SK-N-SH (cell line): ENCODE results near the gene GPR146. TPM values are rescaled to one million over a fixed set of nuclear protein-coding genes. Genes with fewer than 3 reads are reported as not detected.

Experiments used
- CTCF ChIA-PET: fragments of 300-600, 350-600 bp; formaldehyde crosslinking; extraction: SDS; loops from one replicate; lab custom pipeline; 2021; lab: Yijun Ruan, JAX
- POLR2A ChIA-PET: fragments of 350-600 bp; sonication (Branson Sonifier 250); formaldehyde crosslinking; extraction: SDS; loops from one replicate; lab custom pipeline; 2020; ENCODE audit warnings: antibody characterized with exemption, inconsistent platforms; lab: Yijun Ruan, JAX
- DNase-seq: peaks from one replicate; pipeline ENCODE4 v3.0.0; 2012
- H2AFZ ChIP-seq: fragments of 200-600 bp; sonication (generic); 2 replicates; pipeline ENCODE4 v1.8.1; 2016; ENCODE audit warnings: antibody characterized with exemption, mild to moderate bottlenecking, low read depth
- H3F3A ChIP-seq: fragments of 200-600 bp; sonication (generic); replicated peaks from 2 replicates; pipeline ENCODE3; 2016; ENCODE audit warnings: antibody characterized with exemption, mild to moderate bottlenecking; ENCODE audit not compliant: insufficient read depth
- H3K27ac ChIP-seq, 2 experiments: fragments of 200-500 bp in 1 of 2; fragments of 200-600 bp in 1 of 2; sonication (Bioruptor generic) in 1 of 2; sonication (generic), shearing (Covaris generic) in 1 of 2; 2 replicates each; pipeline versions ENCODE4 v1.5.1 to v1.6.1; 2014 to 2016; ENCODE audit warnings: low read depth in 2 of 2, inconsistent platforms in 1 of 2, low read length in 1 of 2, mild to moderate bottlenecking in 1 of 2, mixed read lengths in 1 of 2
- H3K27me3 ChIP-seq: fragments of 200-600 bp; sonication (generic), shearing (Covaris generic); 2 replicates; pipeline ENCODE4 v1.6.1; 2016; ENCODE audit warnings: mixed run types; ENCODE audit not compliant: insufficient read depth
- H3K36me3 ChIP-seq, 2 experiments: fragments of 200-500 bp in 1 of 2; fragments of 200-600 bp in 1 of 2; sonication (Bioruptor generic) in 1 of 2; sonication (generic) in 1 of 2; replicated peaks in 1 of 2; 2 replicates each; pipeline versions ENCODE3 to v1.5.1; 2014 to 2016; ENCODE audit warnings: low read length in 1 of 2, mild to moderate bottlenecking in 1 of 2; ENCODE audit not compliant: insufficient read depth in 2 of 2, control insufficient read depth in 1 of 2
- H3K4me1 ChIP-seq, 2 experiments: fragments of 200-500 bp in 1 of 2; fragments of 200-600 bp in 1 of 2; sonication (Bioruptor generic) in 1 of 2; sonication (generic), shearing (Covaris generic) in 1 of 2; 2 replicates each; pipeline versions ENCODE4 v1.5.1 to v1.6.1; 2014 to 2016; ENCODE audit warnings: low read depth in 1 of 2, low read length in 1 of 2, mixed run types in 1 of 2; ENCODE audit not compliant: insufficient read depth in 2 of 2, control insufficient read depth in 1 of 2
- H3K4me2 ChIP-seq: fragments of 200-600 bp; sonication (generic), shearing (Covaris generic); 2 replicates; pipeline ENCODE4 v1.6.1; 2017; ENCODE audit warnings: mixed run types
- H3K4me3 ChIP-seq, 2 experiments: fragments of 200-500 bp in 1 of 2; fragments of 200-600 bp in 1 of 2; sonication (Bioruptor generic) in 1 of 2; sonication (generic), shearing (Covaris generic) in 1 of 2; 2 replicates each; pipeline versions ENCODE4 v1.5.1 to v1.8.1; 2014 to 2016; ENCODE audit warnings: low read depth in 2 of 2, inconsistent platforms in 1 of 2, low read length in 1 of 2, mild to moderate bottlenecking in 1 of 2, mixed read lengths in 1 of 2, moderate library complexity in 1 of 2
- H3K79me2 ChIP-seq: fragments of 200-600 bp; sonication (generic); 2 replicates; pipeline ENCODE4 v1.8.1; 2017; ENCODE audit warnings: mild to moderate bottlenecking; ENCODE audit not compliant: insufficient read depth
- H3K9ac ChIP-seq: fragments of 200-600 bp; sonication (generic); 2 replicates; pipeline ENCODE4 v1.6.1; 2017; ENCODE audit warnings: mixed run types
- H3K9me2 ChIP-seq: fragments of 200-600 bp; sonication (generic); 2 replicates; pipeline ENCODE4 v1.6.1; 2017; ENCODE audit warnings: mixed run types
- H3K9me3 ChIP-seq: fragments of 200-600 bp; sonication (generic); 2 replicates; pipeline ENCODE4 v1.6.1; 2017; ENCODE audit warnings: mixed run types, mild to moderate bottlenecking, moderate library complexity
- H4K20me1 ChIP-seq: fragments of 200-600 bp; sonication (generic); 2 replicates; pipeline ENCODE4 v1.6.1; 2017; ENCODE audit warnings: mild to moderate bottlenecking, mixed run types; ENCODE audit not compliant: insufficient read depth
- CHD2 ChIP-seq: fragments of 150-350 bp; IDR thresholded peaks from 2 replicates; pipeline ENCODE4 v1.6.1; 2018; ENCODE audit warnings: low read length; ENCODE audit not compliant: partially characterized antibody
- EP300 ChIP-seq, 2 experiments: IDR thresholded peaks; 2 replicates each; pipeline versions ENCODE4 v1.4.0 to v1.6.1; 2012; ENCODE audit warnings: borderline replicate concordance in 1 of 2, low read depth in 1 of 2, low read length in 1 of 2
- EZH2phosphoT487 ChIP-seq: fragments of 200-600 bp; sonication (generic); IDR thresholded peaks from 2 replicates; pipeline ENCODE4 v1.6.1; 2017; ENCODE audit warnings: low read depth, mixed run types, mild to moderate bottlenecking, antibody characterized with exemption, moderate library complexity, borderline replicate concordance
- FOSL2 ChIP-seq: IDR thresholded peaks from 2 replicates; pipeline ENCODE4 v1.4.0; 2012; ENCODE audit warnings: low read depth, mild to moderate bottlenecking, moderate library complexity, borderline replicate concordance
- FOXJ3 ChIP-seq: sonication (generic); formaldehyde crosslinking; IDR thresholded peaks from 2 replicates; pipeline ENCODE4 v1.5.1; 2020; ENCODE audit warnings: mild to moderate bottlenecking, missing genetic modification reagents
- FOXM1 ChIP-seq: IDR thresholded peaks from 2 replicates; pipeline ENCODE4 v1.4.0; 2012; ENCODE audit warnings: low read depth, mild to moderate bottlenecking
- GABPA ChIP-seq: IDR thresholded peaks from 2 replicates; pipeline ENCODE4 v1.4.0; 2012; ENCODE audit warnings: low read depth, mild to moderate bottlenecking
- JUND ChIP-seq: IDR thresholded peaks from 2 replicates; pipeline ENCODE4 v1.4.0; 2012
- RCOR1 ChIP-seq: fragments of 150-350 bp; IDR thresholded peaks from 2 replicates; pipeline ENCODE4 v1.6.1; 2017; ENCODE audit warnings: antibody characterized with exemption, low read length
- RXRA ChIP-seq: IDR thresholded peaks from 2 replicates; pipeline ENCODE4 v1.4.0; 2012; ENCODE audit warnings: low read depth, mild to moderate bottlenecking, borderline replicate concordance
- SIN3A ChIP-seq: IDR thresholded peaks from 2 replicates; pipeline ENCODE4 v1.6.1; 2012; ENCODE audit warnings: low read depth, mild to moderate bottlenecking, low read length, moderate library complexity, borderline replicate concordance
- TAF1 ChIP-seq: IDR thresholded peaks from 2 replicates; pipeline ENCODE4 v1.6.1; 2012; ENCODE audit warnings: low read depth, mild to moderate bottlenecking, low read length, moderate library complexity, borderline replicate concordance
- YY1 ChIP-seq: IDR thresholded peaks from 2 replicates; pipeline ENCODE4 v1.4.0; 2012; ENCODE audit warnings: low read depth, mild to moderate bottlenecking
- WGBS: methylation state at CpG from one replicate; pipeline ENCODE4 v1.1.6; 2017; ENCODE audit warnings: low lambda C conversion rate; 5-methylcytosine and 5-hydroxymethylcytosine counted together
- polyA plus RNA-seq, 3 experiments: library from polyadenylated mRNA; depleted of rRNA; stranded (reverse); fragments of >200 nt; gene quantifications; 2 replicates each; pipeline ENCODE4 v1.2.3, GENCODE V29; 2012
- TF ChIP-seq, protein P1 (sequence below): IDR thresholded peaks from 2 replicates; pipeline ENCODE4; 2012
- TF ChIP-seq, protein P2 (sequence below): IDR thresholded peaks from 2 replicates; pipeline ENCODE4 v1.4.0; 2012; ENCODE audit warnings: low read depth, borderline replicate concordance
- TF ChIP-seq, protein P3 (sequence below): fragments of 200-600 bp; sonication (generic); IDR thresholded peaks from 2 replicates; pipeline ENCODE4 v1.6.1; 2017; ENCODE audit warnings: antibody characterized with exemption, mild to moderate bottlenecking, moderate library complexity

The GPR146 gene
- polyA plus RNA-seq, 1 of the 3 experiments (the other 2 are of a cell fraction), result 1.4 TPM

DNA sequence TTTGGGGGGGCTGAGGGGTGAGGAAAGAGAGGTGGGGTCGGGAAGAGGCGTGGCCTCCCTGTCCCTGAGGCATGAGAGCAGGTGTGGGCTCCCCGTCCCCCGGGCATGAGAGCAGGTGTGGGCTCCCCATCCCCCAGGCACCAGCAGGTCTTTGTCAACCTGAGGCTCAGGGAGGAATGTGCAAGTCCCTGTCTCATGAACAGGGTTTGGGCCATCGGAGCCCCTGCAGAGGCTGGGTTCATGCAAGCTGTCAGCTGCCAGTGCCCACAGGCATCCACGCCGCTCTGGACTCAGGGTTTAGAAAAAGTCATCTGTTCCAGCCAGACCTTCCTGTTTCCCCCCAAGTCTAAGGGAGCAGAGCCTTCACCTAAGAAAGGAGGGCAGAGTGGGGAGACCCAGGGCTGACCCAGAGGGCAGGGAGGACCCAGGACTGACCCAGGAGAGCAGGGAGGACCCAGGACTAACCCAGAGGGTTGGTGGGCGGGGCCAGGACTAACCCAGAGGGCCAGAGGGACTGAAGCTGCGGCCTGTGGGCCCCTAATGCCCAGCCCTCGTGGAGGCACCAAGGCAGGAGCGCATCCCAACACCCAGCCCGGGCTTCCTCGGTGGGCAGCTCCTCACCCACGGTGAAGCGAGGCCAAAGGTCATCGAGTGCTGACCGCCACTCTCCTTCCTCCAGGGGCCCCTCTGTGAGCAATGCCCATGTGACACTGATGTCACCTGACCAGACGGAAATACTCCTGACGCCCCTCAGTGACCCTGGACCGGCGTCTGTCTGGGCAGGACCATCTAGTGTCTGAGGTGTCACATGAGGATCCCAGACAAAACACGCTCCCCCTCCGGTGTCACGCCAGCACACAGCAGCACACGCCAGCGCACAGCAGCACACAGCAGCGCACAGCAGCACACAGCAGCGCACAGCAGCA, 28.9 kb upstream of the GPR146 start:
- no peak overlapping the region for H3K4me3 ChIP-seq
- no peak overlapping the region for H3K4me2 ChIP-seq
- H3K36me3 ChIP-seq, result peaks cover 8 to 14% of the 10 kb centered on the region in 2 experiments
- no peaks in the 10 kb centered on the region for H3K9me2 ChIP-seq
- no peaks in the 10 kb centered on the region for H3K27me3 ChIP-seq
- H3K27ac ChIP-seq, result no peak overlapping the region; a peak in 1 of 4 replicates
- no peaks in the 10 kb centered on the region for H3K9me3 ChIP-seq
- POLR2A ChIA-PET, result interaction anchor here (0.9 kb wide), 1 partner anchor 10 kb away, joined by 3 read pairs; no protein-coding TSS in a partner anchor
- TF ChIP-seq FOXJ3 (CRISPR knock-in tag) (no peak), FOSL2 (no peak)
- H2AFZ ChIP-seq, result no peak overlapping the region
- DNase-seq, result no peak
- H3F3A ChIP-seq, result no peaks in the 10 kb centered on the region
- H3K9ac ChIP-seq, result no peak overlapping the region
- H4K20me1 ChIP-seq, result peaks cover 91% of the 10 kb centered on the region
- WGBS, result 90% methylated on average over 26 of the region's 28 CpGs
- H3K4me1 ChIP-seq, result peaks cover 0 to 3% of the 10 kb centered on the region in 2 experiments; a peak in 1 of 4 replicates
- CTCF ChIA-PET, result interaction anchor here (0.7 to 1.3 kb wide), 4 partner anchors 22 to 129 kb away, joined by 3 to 5 read pairs (median 4); no protein-coding TSS in a partner anchor
- peaks cover 68% of the 10 kb centered on the region; the same call in 1 of the 2 replicates for H3K79me2 ChIP-seq

DNA sequence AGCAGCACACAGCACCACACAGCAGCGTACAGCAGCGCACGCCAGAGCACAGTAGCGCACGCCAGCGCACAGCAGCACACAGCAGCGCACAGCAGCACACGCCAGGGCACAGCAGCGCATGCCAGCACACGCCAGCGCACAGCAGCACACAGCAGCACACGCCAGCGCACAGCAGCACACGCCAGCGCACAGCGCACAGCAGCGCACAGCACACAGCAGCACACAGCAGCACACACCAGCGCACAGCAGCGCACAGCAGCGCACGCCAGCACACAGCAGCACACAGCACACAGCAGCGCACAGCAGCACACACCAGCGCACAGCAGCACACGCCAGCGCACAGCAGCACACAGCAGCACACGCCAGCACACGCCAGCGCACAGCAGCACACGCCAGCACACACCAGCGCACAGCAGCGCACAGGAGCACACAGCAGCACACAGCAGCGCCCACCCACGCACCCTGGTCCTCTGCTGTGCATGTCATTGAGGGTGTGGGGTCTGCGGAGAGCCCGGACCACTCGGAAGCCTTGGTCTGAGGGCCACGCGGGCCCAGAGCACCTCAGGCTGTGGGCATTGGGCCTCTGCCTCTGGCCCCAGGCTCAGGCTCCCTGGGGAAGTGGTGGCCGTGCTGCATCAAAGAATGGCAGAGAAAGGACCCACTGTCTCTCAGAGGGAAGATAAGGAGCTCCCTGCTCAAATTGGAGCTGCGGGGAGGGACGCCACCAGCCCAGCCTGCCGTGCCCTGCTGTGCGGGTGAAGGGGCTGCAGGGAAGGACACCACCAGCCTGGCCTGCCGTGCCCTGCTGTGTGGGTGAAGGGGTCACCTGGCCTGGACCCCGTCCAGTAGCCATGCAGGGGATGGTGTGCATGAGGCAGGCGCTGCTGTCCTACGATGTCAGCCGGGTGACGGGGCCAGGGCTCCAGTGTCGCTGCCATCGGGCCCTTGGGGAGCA, 27.5 kb upstream of the GPR146 start:
- H3F3A ChIP-seq, result no peaks in the 10 kb centered on the region
- TF ChIP-seq SIN3A (no peak), YY1 (no peak), EP300 (IDR thresholded peaks at IDR 0.05; ENCODE audit: borderline replicate concordance in 1 of 2, low read depth in 1 of 2, low read length in 1 of 2) (no peak), EZH2phosphoT487 (no peak), FOSL2 (no peak), GABPA (no peak), FOXM1 (no peak), RXRA (no peak), RCOR1 (no peak), TAF1 (no peak), JUND (no peak), CHD2 (no peak)
- TF ChIP-seq, protein P1, sequence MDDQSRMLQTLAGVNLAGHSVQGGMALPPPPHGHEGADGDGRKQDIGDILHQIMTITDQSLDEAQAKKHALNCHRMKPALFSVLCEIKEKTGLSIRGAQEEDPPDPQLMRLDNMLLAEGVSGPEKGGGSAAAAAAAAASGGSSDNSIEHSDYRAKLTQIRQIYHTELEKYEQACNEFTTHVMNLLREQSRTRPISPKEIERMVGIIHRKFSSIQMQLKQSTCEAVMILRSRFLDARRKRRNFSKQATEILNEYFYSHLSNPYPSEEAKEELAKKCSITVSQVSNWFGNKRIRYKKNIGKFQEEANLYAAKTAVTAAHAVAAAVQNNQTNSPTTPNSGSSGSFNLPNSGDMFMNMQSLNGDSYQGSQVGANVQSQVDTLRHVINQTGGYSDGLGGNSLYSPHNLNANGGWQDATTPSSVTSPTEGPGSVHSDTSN, result no peak
- TF ChIP-seq, protein P2, sequence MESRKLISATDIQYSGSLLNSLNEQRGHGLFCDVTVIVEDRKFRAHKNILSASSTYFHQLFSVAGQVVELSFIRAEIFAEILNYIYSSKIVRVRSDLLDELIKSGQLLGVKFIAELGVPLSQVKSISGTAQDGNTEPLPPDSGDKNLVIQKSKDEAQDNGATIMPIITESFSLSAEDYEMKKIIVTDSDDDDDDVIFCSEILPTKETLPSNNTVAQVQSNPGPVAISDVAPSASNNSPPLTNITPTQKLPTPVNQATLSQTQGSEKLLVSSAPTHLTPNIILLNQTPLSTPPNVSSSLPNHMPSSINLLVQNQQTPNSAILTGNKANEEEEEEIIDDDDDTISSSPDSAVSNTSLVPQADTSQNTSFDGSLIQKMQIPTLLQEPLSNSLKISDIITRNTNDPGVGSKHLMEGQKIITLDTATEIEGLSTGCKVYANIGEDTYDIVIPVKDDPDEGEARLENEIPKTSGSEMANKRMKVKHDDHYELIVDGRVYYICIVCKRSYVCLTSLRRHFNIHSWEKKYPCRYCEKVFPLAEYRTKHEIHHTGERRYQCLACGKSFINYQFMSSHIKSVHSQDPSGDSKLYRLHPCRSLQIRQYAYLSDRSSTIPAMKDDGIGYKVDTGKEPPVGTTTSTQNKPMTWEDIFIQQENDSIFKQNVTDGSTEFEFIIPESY, result no peak
- TF ChIP-seq, protein P3, sequence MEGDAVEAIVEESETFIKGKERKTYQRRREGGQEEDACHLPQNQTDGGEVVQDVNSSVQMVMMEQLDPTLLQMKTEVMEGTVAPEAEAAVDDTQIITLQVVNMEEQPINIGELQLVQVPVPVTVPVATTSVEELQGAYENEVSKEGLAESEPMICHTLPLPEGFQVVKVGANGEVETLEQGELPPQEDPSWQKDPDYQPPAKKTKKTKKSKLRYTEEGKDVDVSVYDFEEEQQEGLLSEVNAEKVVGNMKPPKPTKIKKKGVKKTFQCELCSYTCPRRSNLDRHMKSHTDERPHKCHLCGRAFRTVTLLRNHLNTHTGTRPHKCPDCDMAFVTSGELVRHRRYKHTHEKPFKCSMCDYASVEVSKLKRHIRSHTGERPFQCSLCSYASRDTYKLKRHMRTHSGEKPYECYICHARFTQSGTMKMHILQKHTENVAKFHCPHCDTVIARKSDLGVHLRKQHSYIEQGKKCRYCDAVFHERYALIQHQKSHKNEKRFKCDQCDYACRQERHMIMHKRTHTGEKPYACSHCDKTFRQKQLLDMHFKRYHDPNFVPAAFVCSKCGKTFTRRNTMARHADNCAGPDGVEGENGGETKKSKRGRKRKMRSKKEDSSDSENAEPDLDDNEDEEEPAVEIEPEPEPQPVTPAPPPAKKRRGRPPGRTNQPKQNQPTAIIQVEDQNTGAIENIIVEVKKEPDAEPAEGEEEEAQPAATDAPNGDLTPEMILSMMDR, result no peak
- TF ChIP-seq, all 33 proteins: peak for 0
- H4K20me1 ChIP-seq, result peaks cover 94% of the 10 kb centered on the region
- no peak for DNase-seq
- H3K9me3 ChIP-seq, result no peaks in the 10 kb centered on the region
- WGBS, result 95% methylated on average over 49 of the region's 51 CpGs
- no peaks in the 10 kb centered on the region for H3K27me3 ChIP-seq
- no peak overlapping the region for H3K4me3 ChIP-seq
- ChIA-PET POLR2A (no interaction called here), CTCF (interaction anchor here (2.6 kb wide), 1 partner anchor 49 kb away, joined by 11 read pairs; no protein-coding TSS in a partner anchor)
- no peaks in the 10 kb centered on the region for H3K9me2 ChIP-seq
- H3K4me2 ChIP-seq, result no peak overlapping the region
- peaks cover 0 to 3% of the 10 kb centered on the region in 2 experiments; a peak in 1 of 4 replicates for H3K4me1 ChIP-seq
- peaks cover 17 to 23% of the 10 kb centered on the region in 2 experiments for H3K36me3 ChIP-seq
- peaks cover 75% of the 10 kb centered on the region; the same call in 1 of the 2 replicates for H3K79me2 ChIP-seq
- no peak overlapping the region for H3K27ac ChIP-seq
- no peak overlapping the region for H3K9ac ChIP-seq
- H2AFZ ChIP-seq, result no peak overlapping the region
